Measurements from ENCODE around the gene RICTOR.

Gene RICTOR

DNA sequence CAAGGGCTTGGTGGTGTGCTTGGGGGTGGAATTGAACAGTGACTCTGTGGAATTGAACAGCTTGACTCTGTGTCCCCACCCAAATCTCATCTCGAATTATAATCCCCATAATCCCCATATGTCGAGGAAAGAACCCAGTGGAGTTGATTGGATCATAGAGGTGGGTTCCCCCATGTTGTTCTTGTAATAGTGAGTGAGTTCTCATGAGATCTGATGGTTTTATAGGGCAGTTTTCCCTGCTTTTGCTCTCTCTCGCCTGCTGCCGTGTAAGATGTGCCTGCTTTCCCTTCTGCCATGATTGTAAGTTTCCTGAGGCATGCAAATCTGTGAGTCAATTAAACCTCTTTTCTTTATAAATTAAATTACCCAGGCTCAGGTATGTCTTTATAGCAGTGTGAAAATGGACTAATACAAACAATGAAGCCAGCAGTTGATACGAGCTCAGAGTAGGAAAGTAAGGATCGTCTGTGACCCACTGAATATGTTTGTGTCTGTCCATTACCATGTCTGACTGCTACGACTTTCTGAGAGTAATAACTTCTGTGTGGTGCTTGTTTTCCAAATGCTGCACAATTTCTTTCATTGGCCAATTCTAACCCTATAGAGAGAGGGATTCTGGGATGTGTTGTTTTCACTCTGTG lies 17.9 kb upstream of the RICTOR start:
- ChIA-PET POLR2A (no interaction called here), CTCF (no interaction called here)
- no peak for DNase-seq (ENCODE audit: extremely low spot score)
- no peak for TF ChIP-seq L3MBTL2 (conservative IDR thresholded peaks at IDR 0.05)
- TF ChIP-seq NFRKB (IDR thresholded peaks at IDR 0.05), result no peak
- no peak for TF ChIP-seq TARDBP (IDR thresholded peaks at IDR 0.05)
- no peak for TF ChIP-seq LEF1 (IDR thresholded peaks at IDR 0.05; ENCODE audit: borderline replicate concordance)
- no peak for TF ChIP-seq FOXM1 (IDR thresholded peaks at IDR 0.05; ENCODE audit: borderline replicate concordance)
- TF ChIP-seq ZNF384 (IDR thresholded peaks at IDR 0.05), result no peak
- TF ChIP-seq SP1 (IDR thresholded peaks at IDR 0.05), result no peak
- TF ChIP-seq ARNT (IDR thresholded peaks at IDR 0.05), result no peak
- no peak for TF ChIP-seq PKNOX1 (IDR thresholded peaks at IDR 0.05)
- TF ChIP-seq HDGF (IDR thresholded peaks at IDR 0.05; ENCODE audit: borderline replicate concordance), result no peak
- no peak for TF ChIP-seq FOXK2 (IDR thresholded peaks at IDR 0.05)
- TF ChIP-seq FOXA1 (IDR thresholded peaks at IDR 0.05), result no peak
- TF ChIP-seq BHLHE40 (IDR thresholded peaks at IDR 0.05; ENCODE audit: borderline replicate concordance), result no peak
- no peak for TF ChIP-seq ELF4 (IDR thresholded peaks at IDR 0.05)
- no peak for TF ChIP-seq SUZ12 (IDR thresholded peaks at IDR 0.05)
- no peak for TF ChIP-seq CTBP1 (IDR thresholded peaks at IDR 0.05; ENCODE audit: borderline replicate concordance)

- no peak for DNase-seq (ENCODE audit: extremely low spot score)
- no peak for TF ChIP-seq PKNOX1 (IDR thresholded peaks at IDR 0.05)
- no peak for TF ChIP-seq SP1 (IDR thresholded peaks at IDR 0.05)
- TF ChIP-seq FOXA1 (IDR thresholded peaks at IDR 0.05), result no peak
- no peak for TF ChIP-seq SUZ12 (IDR thresholded peaks at IDR 0.05)
- no peak for TF ChIP-seq FOXM1 (IDR thresholded peaks at IDR 0.05; ENCODE audit: borderline replicate concordance)
- no peak for TF ChIP-seq ZNF384 (IDR thresholded peaks at IDR 0.05)
- TF ChIP-seq LEF1 (IDR thresholded peaks at IDR 0.05; ENCODE audit: borderline replicate concordance), result no peak
- TF ChIP-seq NFRKB (IDR thresholded peaks at IDR 0.05), result no peak
- no peak for TF ChIP-seq TARDBP (IDR thresholded peaks at IDR 0.05)
- no peak for TF ChIP-seq BHLHE40 (IDR thresholded peaks at IDR 0.05; ENCODE audit: borderline replicate concordance)
- ChIA-PET POLR2A (no interaction called here), CTCF (no interaction called here)
Measured at GRCh38 chr5:39083968-39084367, 9.8 kb upstream of the RICTOR start.

- no peak for DNase-seq (ENCODE audit: extremely low spot score)
- ChIA-PET CTCF (no interaction called here), POLR2A (no interaction called here)
- no peak for TF ChIP-seq HDGF (IDR thresholded peaks at IDR 0.05; ENCODE audit: borderline replicate concordance)
- TF ChIP-seq TARDBP (IDR thresholded peaks at IDR 0.05), result no peak
- TF ChIP-seq LEF1 (IDR thresholded peaks at IDR 0.05; ENCODE audit: borderline replicate concordance), result no peak
- TF ChIP-seq ARNT (IDR thresholded peaks at IDR 0.05), result no peak
- no peak for TF ChIP-seq ZNF384 (IDR thresholded peaks at IDR 0.05)
- no peak for TF ChIP-seq PKNOX1 (IDR thresholded peaks at IDR 0.05)
- no peak for TF ChIP-seq ELF4 (IDR thresholded peaks at IDR 0.05)
- TF ChIP-seq FOXA1 (IDR thresholded peaks at IDR 0.05), result no peak
- TF ChIP-seq L3MBTL2 (conservative IDR thresholded peaks at IDR 0.05), result no peak
- no peak for TF ChIP-seq FOXK2 (IDR thresholded peaks at IDR 0.05)
- no peak for TF ChIP-seq NFRKB (IDR thresholded peaks at IDR 0.05)
- no peak for TF ChIP-seq FOXM1 (IDR thresholded peaks at IDR 0.05; ENCODE audit: borderline replicate concordance)
- no peak for TF ChIP-seq CTBP1 (IDR thresholded peaks at IDR 0.05; ENCODE audit: borderline replicate concordance)
- TF ChIP-seq BHLHE40 (IDR thresholded peaks at IDR 0.05; ENCODE audit: borderline replicate concordance), result no peak
- no peak for TF ChIP-seq SP1 (IDR thresholded peaks at IDR 0.05)
- no peak for TF ChIP-seq SUZ12 (IDR thresholded peaks at IDR 0.05)
Measured at GRCh38 chr5:39082995-39083394, 8.8 kb upstream of the RICTOR start.

GRCh38 chr5:39080597-39081204 lies 6.5 kb upstream of the RICTOR start:
- peak; percentile 56 for DNase-seq (ENCODE audit: extremely low spot score)
- POLR2A ChIA-PET, result no interaction called here
- CTCF ChIA-PET, result interaction anchor here (0.5 to 1.6 kb wide), 16 partner anchors 9 to 515 kb away, joined by 3 to 7 read pairs (median 3); no protein-coding TSS in a partner anchor
- TF ChIP-seq HDGF (IDR thresholded peaks at IDR 0.05; ENCODE audit: borderline replicate concordance) (no peak), NFRKB (IDR thresholded peaks at IDR 0.05) (no peak), ELF4 (IDR thresholded peaks at IDR 0.05) (no peak), CTBP1 (IDR thresholded peaks at IDR 0.05; ENCODE audit: borderline replicate concordance) (no peak), FOXM1 (IDR thresholded peaks at IDR 0.05; ENCODE audit: borderline replicate concordance) (no peak), L3MBTL2 (conservative IDR thresholded peaks at IDR 0.05) (no peak), SUZ12 (IDR thresholded peaks at IDR 0.05) (no peak), SP1 (IDR thresholded peaks at IDR 0.05) (no peak), BHLHE40 (IDR thresholded peaks at IDR 0.05; ENCODE audit: borderline replicate concordance) (no peak), PKNOX1 (IDR thresholded peaks at IDR 0.05) (no peak), TARDBP (IDR thresholded peaks at IDR 0.05) (no peak), FOXA1 (IDR thresholded peaks at IDR 0.05) (no peak), ZNF384 (IDR thresholded peaks at IDR 0.05) (no peak), ARNT (IDR thresholded peaks at IDR 0.05) (no peak), LEF1 (IDR thresholded peaks at IDR 0.05; ENCODE audit: borderline replicate concordance) (no peak), FOXK2 (IDR thresholded peaks at IDR 0.05) (no peak)

- no peak for DNase-seq (ENCODE audit: extremely low spot score)
- ChIA-PET CTCF (interaction anchor here (0.6 to 1.6 kb wide), 7 partner anchors 9 to 222 kb away, joined by 3 to 6 read pairs (median 4); no protein-coding TSS in a partner anchor), POLR2A (no interaction called here)
- no peak for TF ChIP-seq ARNT (IDR thresholded peaks at IDR 0.05)
- TF ChIP-seq CTBP1 (IDR thresholded peaks at IDR 0.05; ENCODE audit: borderline replicate concordance), result no peak
- TF ChIP-seq SP1 (IDR thresholded peaks at IDR 0.05), result no peak
- TF ChIP-seq PKNOX1 (IDR thresholded peaks at IDR 0.05), result no peak
- no peak for TF ChIP-seq FOXA1 (IDR thresholded peaks at IDR 0.05)
- TF ChIP-seq ELF4 (IDR thresholded peaks at IDR 0.05), result no peak
- no peak for TF ChIP-seq L3MBTL2 (conservative IDR thresholded peaks at IDR 0.05)
- no peak for TF ChIP-seq HDGF (IDR thresholded peaks at IDR 0.05; ENCODE audit: borderline replicate concordance)
- no peak for TF ChIP-seq TARDBP (IDR thresholded peaks at IDR 0.05)
- no peak for TF ChIP-seq FOXM1 (IDR thresholded peaks at IDR 0.05; ENCODE audit: borderline replicate concordance)
- TF ChIP-seq FOXK2 (IDR thresholded peaks at IDR 0.05), result no peak
- no peak for TF ChIP-seq ZNF384 (IDR thresholded peaks at IDR 0.05)
- TF ChIP-seq NFRKB (IDR thresholded peaks at IDR 0.05), result no peak
- TF ChIP-seq SUZ12 (IDR thresholded peaks at IDR 0.05), result no peak
- TF ChIP-seq BHLHE40 (IDR thresholded peaks at IDR 0.05; ENCODE audit: borderline replicate concordance), result no peak
- no peak for TF ChIP-seq LEF1 (IDR thresholded peaks at IDR 0.05; ENCODE audit: borderline replicate concordance)
Measured at GRCh38 chr5:39080168-39080567, 6.0 kb upstream of the RICTOR start.

Measured in HEK293T (cell line).